Measurements from ENCODE around the gene ARFGEF3.
A peak's percentile ranks its signal among the peaks of the same experiment; 100 is the strongest.

DNA sequence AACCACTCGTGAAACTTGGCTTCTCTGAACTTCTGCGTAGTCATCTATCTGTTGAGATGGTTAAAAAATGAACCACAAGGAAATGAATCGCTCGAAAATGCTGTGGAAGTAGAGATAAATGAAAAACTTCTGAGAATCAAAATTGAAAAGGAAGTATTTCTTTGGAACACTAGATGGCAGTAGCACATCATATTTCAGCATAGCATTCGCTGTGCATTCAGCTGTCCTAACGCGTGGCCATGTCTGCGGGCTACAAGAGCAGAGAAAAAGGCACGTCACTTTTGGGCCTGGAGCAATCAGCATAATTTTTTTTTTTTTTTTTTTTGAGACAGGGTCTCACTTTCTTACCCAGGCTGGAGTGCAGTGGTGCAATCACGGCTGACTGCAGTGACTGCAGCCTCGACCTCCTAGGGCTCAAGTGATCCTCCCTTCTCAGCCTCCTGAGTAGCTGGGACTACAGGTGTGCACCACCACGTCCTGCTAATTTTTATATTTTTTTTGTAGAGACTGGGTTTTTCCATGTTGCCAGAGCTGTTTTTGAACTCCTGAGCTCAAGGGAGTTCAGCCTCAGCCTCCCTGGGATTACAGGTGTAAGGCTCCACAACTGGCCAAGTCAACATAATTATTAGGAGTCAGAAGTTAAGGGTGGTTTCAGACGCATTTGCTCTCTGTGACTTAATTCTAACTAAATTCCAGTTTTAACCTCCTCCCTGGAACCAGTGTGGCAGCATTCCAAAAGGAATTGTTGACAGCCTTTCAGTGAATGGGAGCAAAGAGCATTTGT lies 45.7 kb upstream of the ARFGEF3 start:
- TF ChIP-seq CTCF (IDR thresholded peaks at IDR 0.05) (peak; percentile 58 to 95 (median 89)), POLR2A (IDR thresholded peaks at IDR 0.05) (no peak)
